ENCODE data around the gene CFAP54.

DNA sequence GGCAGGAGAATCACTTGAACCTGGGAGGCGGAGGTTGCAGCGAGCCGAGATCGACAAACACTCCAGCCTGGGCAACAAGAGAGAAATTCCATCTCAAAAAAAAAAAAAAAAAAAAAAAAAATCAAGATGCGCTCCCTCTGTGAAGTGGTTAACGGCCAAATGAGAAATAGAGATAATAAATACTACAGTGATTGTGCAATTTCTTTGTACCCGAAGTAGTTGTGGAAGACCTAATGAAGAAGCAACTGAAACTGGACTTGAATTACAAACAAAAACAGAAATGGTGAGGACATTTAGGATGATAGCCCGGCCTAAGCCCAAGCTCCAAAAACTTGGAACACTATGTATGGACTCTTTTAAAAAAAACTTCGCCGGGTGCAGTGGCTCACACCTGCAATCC, 45.0 kb upstream of the CFAP54 start:
- TF ChIP-seq NR2C2 (CRISPR knock-in tag; IDR thresholded peaks at IDR 0.05) (no peak), TEAD4 (CRISPR knock-in tag; IDR thresholded peaks at IDR 0.05) (no peak), NR3C1 (CRISPR knock-in tag; conservative IDR thresholded peaks at IDR 0.05; ENCODE audit: low read depth) (no peak), FOXP1 (CRISPR knock-in tag; IDR thresholded peaks at IDR 0.05; ENCODE audit: borderline replicate concordance) (no peak), TCF7 (CRISPR knock-in tag; IDR thresholded peaks at IDR 0.05; ENCODE audit: low read depth) (no peak), SP1 (CRISPR knock-in tag; conservative IDR thresholded peaks at IDR 0.05) (no peak), ETV6 (CRISPR knock-in tag; IDR thresholded peaks at IDR 0.05) (no peak), ZNF396 (CRISPR knock-in tag; IDR thresholded peaks at IDR 0.05; ENCODE audit: borderline replicate concordance) (no peak)
- TF ChIP-seq, protein P1, sequence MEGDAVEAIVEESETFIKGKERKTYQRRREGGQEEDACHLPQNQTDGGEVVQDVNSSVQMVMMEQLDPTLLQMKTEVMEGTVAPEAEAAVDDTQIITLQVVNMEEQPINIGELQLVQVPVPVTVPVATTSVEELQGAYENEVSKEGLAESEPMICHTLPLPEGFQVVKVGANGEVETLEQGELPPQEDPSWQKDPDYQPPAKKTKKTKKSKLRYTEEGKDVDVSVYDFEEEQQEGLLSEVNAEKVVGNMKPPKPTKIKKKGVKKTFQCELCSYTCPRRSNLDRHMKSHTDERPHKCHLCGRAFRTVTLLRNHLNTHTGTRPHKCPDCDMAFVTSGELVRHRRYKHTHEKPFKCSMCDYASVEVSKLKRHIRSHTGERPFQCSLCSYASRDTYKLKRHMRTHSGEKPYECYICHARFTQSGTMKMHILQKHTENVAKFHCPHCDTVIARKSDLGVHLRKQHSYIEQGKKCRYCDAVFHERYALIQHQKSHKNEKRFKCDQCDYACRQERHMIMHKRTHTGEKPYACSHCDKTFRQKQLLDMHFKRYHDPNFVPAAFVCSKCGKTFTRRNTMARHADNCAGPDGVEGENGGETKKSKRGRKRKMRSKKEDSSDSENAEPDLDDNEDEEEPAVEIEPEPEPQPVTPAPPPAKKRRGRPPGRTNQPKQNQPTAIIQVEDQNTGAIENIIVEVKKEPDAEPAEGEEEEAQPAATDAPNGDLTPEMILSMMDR (IDR thresholded peaks at IDR 0.05) = no peak
- TF ChIP-seq, protein P2, sequence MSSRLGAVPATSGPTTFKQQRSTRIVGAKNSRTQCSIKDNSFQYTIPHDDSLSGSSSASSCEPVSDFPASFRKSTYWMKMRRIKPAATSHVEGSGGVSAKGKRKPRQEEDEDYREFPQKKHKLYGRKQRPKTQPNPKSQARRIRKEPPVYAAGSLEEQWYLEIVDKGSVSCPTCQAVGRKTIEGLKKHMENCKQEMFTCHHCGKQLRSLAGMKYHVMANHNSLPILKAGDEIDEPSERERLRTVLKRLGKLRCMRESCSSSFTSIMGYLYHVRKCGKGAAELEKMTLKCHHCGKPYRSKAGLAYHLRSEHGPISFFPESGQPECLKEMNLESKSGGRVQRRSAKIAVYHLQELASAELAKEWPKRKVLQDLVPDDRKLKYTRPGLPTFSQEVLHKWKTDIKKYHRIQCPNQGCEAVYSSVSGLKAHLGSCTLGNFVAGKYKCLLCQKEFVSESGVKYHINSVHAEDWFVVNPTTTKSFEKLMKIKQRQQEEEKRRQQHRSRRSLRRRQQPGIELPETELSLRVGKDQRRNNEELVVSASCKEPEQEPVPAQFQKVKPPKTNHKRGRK (CRISPR knock-in tag; IDR thresholded peaks at IDR 0.05; ENCODE audit: borderline replicate concordance) = no peak
- TF ChIP-seq, protein P3, sequence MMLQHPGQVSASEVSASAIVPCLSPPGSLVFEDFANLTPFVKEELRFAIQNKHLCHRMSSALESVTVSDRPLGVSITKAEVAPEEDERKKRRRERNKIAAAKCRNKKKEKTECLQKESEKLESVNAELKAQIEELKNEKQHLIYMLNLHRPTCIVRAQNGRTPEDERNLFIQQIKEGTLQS (CRISPR knock-in tag; conservative IDR thresholded peaks at IDR 0.05) = no peak
- TF ChIP-seq, protein P4, sequence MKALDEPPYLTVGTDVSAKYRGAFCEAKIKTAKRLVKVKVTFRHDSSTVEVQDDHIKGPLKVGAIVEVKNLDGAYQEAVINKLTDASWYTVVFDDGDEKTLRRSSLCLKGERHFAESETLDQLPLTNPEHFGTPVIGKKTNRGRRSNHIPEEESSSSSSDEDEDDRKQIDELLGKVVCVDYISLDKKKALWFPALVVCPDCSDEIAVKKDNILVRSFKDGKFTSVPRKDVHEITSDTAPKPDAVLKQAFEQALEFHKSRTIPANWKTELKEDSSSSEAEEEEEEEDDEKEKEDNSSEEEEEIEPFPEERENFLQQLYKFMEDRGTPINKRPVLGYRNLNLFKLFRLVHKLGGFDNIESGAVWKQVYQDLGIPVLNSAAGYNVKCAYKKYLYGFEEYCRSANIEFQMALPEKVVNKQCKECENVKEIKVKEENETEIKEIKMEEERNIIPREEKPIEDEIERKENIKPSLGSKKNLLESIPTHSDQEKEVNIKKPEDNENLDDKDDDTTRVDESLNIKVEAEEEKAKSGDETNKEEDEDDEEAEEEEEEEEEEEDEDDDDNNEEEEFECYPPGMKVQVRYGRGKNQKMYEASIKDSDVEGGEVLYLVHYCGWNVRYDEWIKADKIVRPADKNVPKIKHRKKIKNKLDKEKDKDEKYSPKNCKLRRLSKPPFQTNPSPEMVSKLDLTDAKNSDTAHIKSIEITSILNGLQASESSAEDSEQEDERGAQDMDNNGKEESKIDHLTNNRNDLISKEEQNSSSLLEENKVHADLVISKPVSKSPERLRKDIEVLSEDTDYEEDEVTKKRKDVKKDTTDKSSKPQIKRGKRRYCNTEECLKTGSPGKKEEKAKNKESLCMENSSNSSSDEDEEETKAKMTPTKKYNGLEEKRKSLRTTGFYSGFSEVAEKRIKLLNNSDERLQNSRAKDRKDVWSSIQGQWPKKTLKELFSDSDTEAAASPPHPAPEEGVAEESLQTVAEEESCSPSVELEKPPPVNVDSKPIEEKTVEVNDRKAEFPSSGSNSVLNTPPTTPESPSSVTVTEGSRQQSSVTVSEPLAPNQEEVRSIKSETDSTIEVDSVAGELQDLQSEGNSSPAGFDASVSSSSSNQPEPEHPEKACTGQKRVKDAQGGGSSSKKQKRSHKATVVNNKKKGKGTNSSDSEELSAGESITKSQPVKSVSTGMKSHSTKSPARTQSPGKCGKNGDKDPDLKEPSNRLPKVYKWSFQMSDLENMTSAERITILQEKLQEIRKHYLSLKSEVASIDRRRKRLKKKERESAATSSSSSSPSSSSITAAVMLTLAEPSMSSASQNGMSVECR (CRISPR knock-in tag; IDR thresholded peaks at IDR 0.05; ENCODE audit: borderline replicate concordance) = no peak
